ENCODE results near the gene GRK4. TPM values are rescaled to one million over a fixed set of nuclear protein-coding genes. Genes with fewer than 3 reads are reported as not detected.

GRK4 gene
- total RNA-seq, 1 experiment from 2014 or later: 4.2 TPM

GRCh38 chr4:2923141-2923551 is 40.2 kb upstream of the GRK4 start:
- no TSS peak for BruUV-seq (replicated peaks)
- Histone ChIP-seq H3K9me3 (ENCODE audit: control insufficient read depth in 1 of 2, insufficient read depth in 1 of 2, low read depth in 1 of 2, low read length in 2 of 2) (no peaks in the 10 kb centered on the region), H3K4me2 (ENCODE audit: low read length) (no peak overlapping the region), H3K27ac (ENCODE audit: low read depth, low read length) (no peak overlapping the region), H3K9ac (ENCODE audit: low read length) (no peak overlapping the region), H2AFZ (ENCODE audit: low read depth, low read length, poor library complexity, severe bottlenecking) (no peak overlapping the region), H3K27me3 (ENCODE audit: insufficient read depth, low read length) (no peaks in the 10 kb centered on the region), H3K9me2 (ENCODE audit: insufficient read depth) (no peaks in the 10 kb centered on the region), H4K20me1 (ENCODE audit: insufficient read depth) (no peaks in the 10 kb centered on the region), H3K4me3 (replicated peaks in 1 of 2; ENCODE audit: low read depth in 1 of 2, low read length in 2 of 2) (no peak overlapping the region), H3K79me2 (ENCODE audit: insufficient read depth, low read length) (no peaks in the 10 kb centered on the region), H3K4me1 (ENCODE audit: control insufficient read depth in 1 of 2, insufficient read depth in 2 of 2, low read length in 2 of 2) (no peaks in the 10 kb centered on the region), H3K36me3 (ENCODE audit: control insufficient read depth in 1 of 2, insufficient read depth in 2 of 2, low read length in 2 of 2) (0 out of 4 replicates have a peak, but pooled peaks cover 0 to 2% of the 10 kb centered on the region in 2 experiments)
- ChIA-PET CTCF (no interaction called here), POLR2A (no interaction called here), RAD21 (ENCODE audit: low non-redundant PET in 1 of 2, low total read pairs in 2 of 2, uncharacterized antibody in 2 of 2, unreplicated experiment in 2 of 2) (no interaction called here)
- TF ChIP-seq POLR2A (IDR thresholded peaks at IDR 0.05; ENCODE audit: borderline replicate concordance, extremely low read depth, insufficient read depth, insufficient read length) (no peak), CEBPB (IDR thresholded peaks at IDR 0.05; ENCODE audit: low read depth) (no peak), ATF3 (IDR thresholded peaks at IDR 0.05) (no peak), CBX3 (IDR thresholded peaks at IDR 0.05; ENCODE audit: low read depth) (no peak), REST (IDR thresholded peaks at IDR 0.05; ENCODE audit: low read depth) (no peak), CTCF (IDR thresholded peaks at IDR 0.05 in 2 of 3, conservative IDR thresholded peaks at IDR 0.05 in 1 of 3; ENCODE audit: borderline replicate concordance in 1 of 3, insufficient read depth in 1 of 3, low read depth in 2 of 3, low read length in 2 of 3) (no peak), EZH2 (IDR thresholded peaks at IDR 0.05) (no peak), SP1 (IDR thresholded peaks at IDR 0.05; ENCODE audit: low read depth) (no peak), ZBTB33 (IDR thresholded peaks at IDR 0.05; ENCODE audit: extremely low read depth, insufficient replicate concordance, low read length) (no peak)
- intact Hi-C loops (cut with micrococcal nuclease): no loop called here
- DNase-seq (ENCODE audit: low read depth, low spot score) (no peak), ATAC-seq (no peak)
